Kidney glomerular epithelial cell (primary cell): ENCODE measurements around the gene SLC19A1.

Experiments used
- DNase-seq: peaks from one replicate; lab custom pipeline; 2025; lab: John Stamatoyannopoulos, UW

The SLC19A1 gene

GRCh38 chr21:45491056-45491455 is 51.2 kb downstream of the SLC19A1 start:
- DNase-seq, result no peak

- no peak for DNase-seq
Measured at GRCh38 chr21:45490049-45490731, 52.0 kb downstream of the SLC19A1 start.

- DNase-seq, result no peak
Measured at GRCh38 chr21:45489722-45489982, 52.6 kb downstream of the SLC19A1 start.

DNA sequence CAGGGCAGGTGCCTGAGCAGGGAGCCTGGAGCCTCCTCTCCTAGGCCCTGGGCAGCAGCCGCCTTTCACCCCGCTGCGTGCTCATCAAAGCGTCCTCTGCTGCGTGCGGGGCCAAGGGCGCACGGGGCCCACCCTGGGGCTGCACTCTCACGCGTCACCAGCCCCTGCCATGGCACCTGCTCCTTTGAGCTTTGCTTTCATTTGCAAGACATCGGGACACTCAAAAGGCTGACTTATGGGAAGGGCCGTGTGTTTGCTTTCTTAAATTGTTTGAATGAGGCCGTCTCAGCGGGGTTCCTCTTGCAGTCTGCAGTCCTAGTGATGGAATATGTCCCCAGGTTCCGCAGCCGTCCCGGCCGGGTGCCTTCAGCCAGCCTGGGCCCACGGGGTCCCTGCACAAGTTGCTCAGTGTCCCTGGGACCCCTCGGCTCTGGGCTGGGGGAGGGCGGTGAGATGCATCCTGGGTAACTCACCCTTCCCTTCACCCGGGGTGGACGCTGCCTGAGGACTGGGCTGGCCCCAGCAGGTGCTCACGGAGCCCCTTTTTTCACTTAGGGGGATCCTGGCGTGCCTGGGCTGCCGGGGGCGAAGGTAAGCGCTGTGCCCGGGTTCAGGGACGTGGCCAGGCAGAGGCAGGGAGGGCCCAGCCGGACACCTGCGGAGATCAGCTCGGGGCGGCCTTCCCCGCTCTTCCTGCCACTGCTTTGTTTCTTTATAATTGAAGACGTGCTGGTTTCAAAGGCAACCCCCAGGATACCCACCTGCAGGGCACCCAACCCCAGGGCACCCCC is 53.1 kb downstream of the SLC19A1 start:
- DNase-seq, result no peak

- DNase-seq, result no peak
Measured at GRCh38 chr21:45487891-45488600, 54.2 kb downstream of the SLC19A1 start.

DNA sequence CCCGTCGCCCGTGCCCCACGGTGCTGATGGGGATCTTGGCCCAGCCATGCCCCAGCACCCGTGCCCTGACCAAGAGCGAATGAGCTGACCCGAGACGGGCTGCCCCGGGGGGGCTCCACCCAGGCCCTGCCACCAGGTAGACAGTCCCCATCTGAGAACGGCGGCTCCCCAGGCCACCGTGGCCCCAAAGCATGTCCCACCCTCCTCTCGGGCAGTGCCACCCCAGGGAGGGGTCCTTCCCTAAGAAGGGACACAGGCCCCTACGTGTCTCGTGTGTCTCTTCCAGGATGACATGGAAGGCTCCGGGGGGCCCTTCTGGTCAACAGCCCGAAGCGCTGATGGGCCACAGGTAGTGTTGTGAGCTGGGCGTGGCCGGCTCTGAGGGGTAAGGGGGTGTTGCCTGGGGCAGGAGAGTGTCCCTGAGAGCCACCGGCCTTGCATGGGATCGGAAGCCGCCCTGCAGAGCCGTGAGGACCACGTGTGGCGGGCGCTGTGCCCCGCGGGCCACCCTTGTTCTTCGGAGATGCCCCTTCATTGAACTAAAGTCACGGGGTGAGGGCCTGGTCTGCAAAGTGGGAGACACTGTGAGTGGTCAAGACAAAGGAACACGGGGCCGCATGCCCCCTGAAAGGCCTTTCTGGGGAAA is 55.0 kb downstream of the SLC19A1 start:
- DNase-seq, result no peak

- DNase-seq, result no peak
Measured at GRCh38 chr21:45486443-45487160, 55.6 kb downstream of the SLC19A1 start.

DNA sequence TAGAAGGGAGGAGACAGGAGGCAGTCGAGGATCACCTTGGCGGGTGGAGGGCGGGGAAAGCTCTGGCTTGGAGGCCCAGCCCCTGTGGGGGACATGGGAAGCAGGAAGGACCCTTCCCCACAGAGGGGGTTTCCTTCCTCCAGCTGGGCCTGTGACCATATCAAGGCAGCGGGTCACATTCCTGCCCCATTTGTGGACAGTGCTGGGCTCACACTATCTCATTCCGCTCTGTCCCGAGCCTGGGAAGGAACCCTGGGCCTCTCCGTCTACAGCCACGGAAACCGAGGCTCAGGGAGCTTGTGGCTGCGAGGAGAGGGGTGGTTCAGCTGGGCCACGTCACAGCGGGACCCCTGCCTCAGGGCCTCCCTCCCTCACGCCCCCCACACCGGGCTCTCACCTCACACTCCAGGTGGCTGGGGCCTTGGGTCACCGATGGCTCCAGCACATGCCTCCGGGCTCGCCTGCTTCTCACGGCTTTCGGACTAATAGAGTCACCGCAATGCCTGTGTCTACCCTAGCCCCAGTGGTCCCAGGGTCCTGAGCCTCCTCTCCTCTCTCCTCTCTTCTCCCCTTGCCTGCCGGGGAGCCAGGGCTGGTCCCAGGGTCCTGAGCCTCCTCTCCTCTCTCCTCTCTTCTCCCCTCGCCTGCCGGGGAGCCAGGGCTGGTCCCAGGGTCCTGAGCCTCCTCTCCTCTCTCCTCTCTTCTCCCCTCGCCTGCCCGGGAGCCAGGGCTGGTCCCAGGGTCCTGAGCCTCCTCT is 56.4 kb downstream of the SLC19A1 start:
- DNase-seq, result no peak

- DNase-seq, result no peak
Measured at GRCh38 chr21:45484318-45484717, 57.9 kb downstream of the SLC19A1 start.

DNA sequence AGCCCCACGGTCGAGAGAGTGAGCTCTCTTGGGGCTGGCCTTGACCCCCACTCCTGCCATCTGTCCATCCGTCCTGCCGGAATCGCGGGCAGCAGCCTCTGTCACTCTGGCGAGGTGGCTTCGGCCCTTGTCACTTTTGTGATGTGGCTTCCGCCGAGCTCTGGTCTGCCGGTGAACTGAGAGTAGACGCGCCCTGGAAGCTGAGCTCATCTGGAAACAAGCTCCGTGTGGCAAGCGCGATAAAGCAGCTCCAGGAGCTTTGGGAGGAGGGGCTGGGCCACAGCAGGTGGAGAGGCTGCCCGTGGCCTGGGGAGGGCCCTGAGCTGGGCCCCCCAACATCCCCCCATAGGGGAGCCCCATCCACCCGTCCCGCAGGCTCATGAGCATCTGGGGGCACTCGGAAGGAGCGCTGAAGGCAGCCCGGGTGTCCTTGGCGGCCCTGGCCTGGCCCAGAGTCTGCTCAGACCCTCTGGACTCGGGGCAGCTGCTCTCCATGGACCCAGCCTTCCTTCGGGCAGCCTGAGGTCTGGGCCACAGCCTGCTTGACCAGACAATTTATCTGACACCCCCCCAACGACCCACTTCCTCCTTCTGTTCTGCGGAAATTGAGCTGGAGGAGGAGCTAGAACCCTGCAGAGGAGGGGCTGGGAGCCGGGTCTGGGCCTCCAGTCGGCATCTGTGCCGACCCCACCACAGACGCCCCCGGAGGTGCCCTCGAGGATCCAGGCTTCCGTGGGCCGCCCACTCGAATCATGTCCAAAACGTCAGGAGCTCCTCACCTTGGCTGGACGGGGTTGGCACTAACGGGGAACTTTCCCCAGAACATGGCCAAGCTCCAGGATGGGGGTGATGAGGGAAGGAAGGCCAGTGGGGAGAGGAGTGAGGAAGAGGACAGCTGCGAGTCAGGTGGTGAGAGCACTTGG is 59.1 kb downstream of the SLC19A1 start:
- DNase-seq, result no peak

GRCh38 chr21:45481977-45482898 is 60.0 kb downstream of the SLC19A1 start:
- DNase-seq, result no peak

GRCh38 chr21:45481566-45481965 is 60.7 kb downstream of the SLC19A1 start:
- no peak for DNase-seq

DNA sequence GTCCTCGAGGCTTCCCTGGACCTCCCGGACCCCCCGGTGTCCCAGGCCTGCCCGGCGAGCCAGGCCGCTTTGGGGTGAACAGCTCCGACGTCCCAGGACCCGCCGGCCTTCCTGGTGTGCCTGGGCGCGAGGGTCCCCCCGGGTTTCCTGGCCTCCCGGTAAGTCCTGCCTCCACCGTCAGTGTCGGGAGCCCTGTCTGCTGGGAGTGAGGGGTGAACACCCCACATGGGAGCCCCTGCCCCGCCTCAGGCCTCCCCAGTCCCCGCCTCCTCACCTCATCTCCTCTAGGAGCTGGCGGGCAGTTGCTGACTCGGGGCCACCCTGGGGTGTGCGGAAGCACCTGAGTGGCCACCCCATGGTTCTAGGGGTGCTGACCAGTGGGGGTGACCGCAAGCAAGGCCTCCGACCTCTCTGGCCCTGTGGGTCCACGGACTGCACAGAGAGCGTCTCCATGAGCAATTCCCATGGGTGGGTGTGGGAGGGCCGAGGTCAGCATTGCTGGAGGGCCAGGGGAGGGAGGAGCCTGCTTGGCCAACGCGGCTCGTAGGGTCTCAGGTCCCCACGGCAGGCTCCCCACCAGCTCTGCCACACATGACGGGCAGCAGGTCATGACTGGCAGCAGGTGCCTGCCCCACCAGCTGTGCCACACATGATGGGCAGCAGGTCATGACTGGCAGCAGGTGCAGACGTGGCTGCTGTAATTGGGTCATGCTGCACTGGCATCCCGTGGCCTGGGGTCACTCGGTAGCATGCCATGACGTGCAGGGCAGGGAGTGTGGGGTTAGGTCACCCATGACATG is 61.3 kb downstream of the SLC19A1 start:
- DNase-seq, result no peak

DNA sequence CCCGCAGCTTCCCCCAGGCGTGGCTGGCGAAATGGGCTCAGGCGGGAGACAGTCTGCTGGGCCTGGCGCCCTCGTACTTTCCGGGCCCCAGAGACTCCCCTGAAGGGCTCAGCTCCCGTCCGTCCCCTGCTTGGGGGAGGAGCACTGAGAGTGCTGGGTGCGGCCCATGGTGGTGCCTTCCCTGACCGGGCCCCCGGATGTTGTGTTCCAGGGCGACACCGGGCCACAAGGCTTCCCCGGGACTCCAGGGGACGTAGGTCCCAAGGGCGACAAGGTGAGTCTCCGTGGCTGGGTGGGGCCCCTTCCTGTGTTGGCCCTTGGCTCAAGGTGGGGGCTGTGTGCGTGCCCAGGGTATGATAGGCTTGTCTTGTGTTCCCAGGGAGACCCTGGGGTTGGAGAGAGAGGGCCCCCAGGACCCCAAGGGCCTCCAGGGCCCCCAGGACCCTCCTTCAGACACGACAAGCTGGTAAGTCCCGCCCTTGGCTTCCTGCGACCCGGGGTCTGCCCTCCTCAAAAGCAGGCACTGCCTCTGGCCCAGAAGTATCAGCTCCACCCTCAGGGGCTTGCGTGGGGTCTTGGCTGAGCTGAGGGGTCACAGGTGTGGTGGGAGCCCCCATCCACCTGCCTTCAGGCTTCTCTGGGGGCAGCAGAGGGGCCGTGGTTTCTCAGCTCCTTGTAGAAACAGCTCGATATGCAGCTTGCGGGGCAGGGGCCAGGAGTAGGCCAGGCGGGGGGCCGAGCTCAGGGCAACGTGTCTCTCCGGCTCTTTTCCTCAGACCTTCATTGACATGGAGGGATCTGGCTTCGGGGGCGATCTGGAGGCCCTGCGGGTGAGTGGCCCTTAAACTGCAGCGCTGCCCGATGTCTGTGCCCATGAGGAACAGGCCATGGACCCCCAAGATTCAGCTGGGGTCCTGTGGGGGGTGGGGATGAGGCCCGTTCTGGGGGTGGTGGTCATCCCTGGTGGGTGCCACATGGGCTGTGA is 62.3 kb downstream of the SLC19A1 start:
- DNase-seq, result no peak

GRCh38 chr21:45478816-45479669 is 63.2 kb downstream of the SLC19A1 start:
- DNase-seq, result no peak
